Measurements from ENCODE around the gene MTX3. TPM values are rescaled to one million over a fixed set of nuclear protein-coding genes. Genes with fewer than 3 reads are reported as not detected.

Gene MTX3
- polyA plus RNA-seq, 3 donors = 0.43 to 2.4 (median 0.68) TPM

DNA sequence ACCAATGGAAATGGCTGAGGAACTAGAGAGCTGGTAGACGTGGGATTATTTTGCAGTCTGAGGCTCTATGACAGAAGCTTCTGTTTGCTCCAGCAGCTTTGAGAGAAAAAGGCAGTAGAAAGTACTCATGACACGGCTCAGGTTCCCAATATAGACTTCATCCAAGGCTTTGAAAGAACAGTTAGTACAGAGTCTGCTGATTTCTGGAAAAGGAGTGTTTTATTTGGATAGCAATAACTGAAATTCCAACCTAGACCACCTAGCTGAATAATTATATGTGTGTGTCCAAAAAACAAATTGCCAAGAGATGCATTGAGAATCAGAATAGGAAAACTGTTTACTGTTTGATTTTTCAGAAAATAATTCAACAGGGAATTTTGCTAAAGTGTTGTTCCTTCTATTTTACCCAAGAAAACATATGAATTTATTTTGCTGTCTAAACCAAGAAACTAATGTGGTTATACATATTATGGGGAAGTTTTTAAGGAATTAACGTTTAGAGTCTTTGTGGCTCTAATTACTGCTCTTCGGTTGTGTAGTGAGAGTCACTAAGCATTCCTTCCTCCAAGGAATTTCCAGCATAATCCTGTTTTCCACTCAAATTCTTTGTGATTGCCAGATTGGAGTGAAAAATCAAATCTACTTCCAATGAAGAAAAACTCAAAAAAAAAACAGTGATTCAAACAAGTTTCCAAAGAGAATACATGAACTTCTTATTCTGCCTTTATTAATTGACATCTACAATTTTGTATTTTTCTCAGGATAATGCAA lies 18.1 kb upstream of the MTX3 start:
- no peaks in the 10 kb centered on the region for H3K27me3 ChIP-seq (ENCODE audit: control insufficient read depth in 2 of 2, insufficient read depth in 2 of 2, low read length in 2 of 2)
- Mint-ChIP-seq H3K4me1 (no peaks in the 10 kb centered on the region), H3K36me3 (no peaks in the 10 kb centered on the region), H3K27me3 (ENCODE audit: low read depth in 3 of 3) (no peaks in the 10 kb centered on the region), H3K9me3 (peaks cover 0 to 2% (median 1%) of the 10 kb centered on the region in 7 donors), H3K27ac (no peak overlapping the region), H3K4me3 (no peak overlapping the region)
- no peaks in the 10 kb centered on the region for H3K9me3 ChIP-seq (replicated peaks in 1 of 2; ENCODE audit: control insufficient read depth in 1 of 2, insufficient read depth in 1 of 2, low read length in 2 of 2)
- WGBS (ENCODE audit: insufficient coverage) = 100% methylated on average over 1 of the region's 4 CpGs
- no peaks in the 10 kb centered on the region for H3K4me1 ChIP-seq (ENCODE audit: control insufficient read depth in 1 of 2, insufficient read depth in 2 of 2, low read length in 2 of 2)
- no peaks in the 10 kb centered on the region for H4K20me1 ChIP-seq (ENCODE audit: insufficient read depth, low read length)
- no peak overlapping the region for H3K27ac ChIP-seq (ENCODE audit: low read depth in 1 of 2, low read length in 2 of 2)
- no peak for DNase-seq
- H3K4me2 ChIP-seq (replicated peaks; ENCODE audit: extremely low read depth, low read length, poor library complexity, severe bottlenecking) = no peak overlapping the region
- no peaks in the 10 kb centered on the region for H3K36me3 ChIP-seq (replicated peaks in 1 of 2; ENCODE audit: control insufficient read depth in 1 of 2, insufficient read depth in 2 of 2, low read length in 2 of 2)
- no peaks in the 10 kb centered on the region for H3K79me2 ChIP-seq (ENCODE audit: insufficient read depth, low read length)
- no peak for TF ChIP-seq CTCF (IDR thresholded peaks at IDR 0.05)
- no peak overlapping the region for H3K4me3 ChIP-seq (replicated peaks in 1 of 3; ENCODE audit: low read depth in 2 of 3, low read length in 3 of 3)
- intact Hi-C loops (cut with micrococcal nuclease) = no loop called here
- H3K9ac ChIP-seq (ENCODE audit: insufficient read depth, low read length, poor library complexity, severe bottlenecking) = no peak overlapping the region
- H2AFZ ChIP-seq (ENCODE audit: insufficient read depth, low read depth, low read length, poor library complexity, severe bottlenecking) = no peak overlapping the region

GRCh38 chr5:80002677-80003076 lies 11.6 kb upstream of the MTX3 start:
- intact Hi-C loops (cut with micrococcal nuclease) = no loop called here
- Mint-ChIP-seq H3K4me1 (no peaks in the 10 kb centered on the region), H3K4me3 (no peak overlapping the region), H3K36me3 (no peaks in the 10 kb centered on the region), H3K9me3 (peaks cover 0 to 1% (median 0%) of the 10 kb centered on the region in 7 donors), H3K27ac (no peak overlapping the region), H3K27me3 (ENCODE audit: low read depth in 3 of 3) (peaks cover 1 to 5% (median 3%) of the 10 kb centered on the region in 3 donors)
- no peaks in the 10 kb centered on the region for H4K20me1 ChIP-seq (ENCODE audit: insufficient read depth, low read length)
- no peak overlapping the region for H3K9ac ChIP-seq (ENCODE audit: insufficient read depth, low read length, poor library complexity, severe bottlenecking)
- H2AFZ ChIP-seq (ENCODE audit: insufficient read depth, low read depth, low read length, poor library complexity, severe bottlenecking) = no peak overlapping the region
- H3K36me3 ChIP-seq (replicated peaks in 1 of 2; ENCODE audit: control insufficient read depth in 1 of 2, insufficient read depth in 2 of 2, low read length in 2 of 2) = no peaks in the 10 kb centered on the region
- H3K4me2 ChIP-seq (replicated peaks; ENCODE audit: extremely low read depth, low read length, poor library complexity, severe bottlenecking) = no peak overlapping the region
- no peak overlapping the region for H3K27ac ChIP-seq (ENCODE audit: low read depth in 1 of 2, low read length in 2 of 2)
- H3K9me3 ChIP-seq (replicated peaks in 1 of 2; ENCODE audit: control insufficient read depth in 1 of 2, insufficient read depth in 1 of 2, low read length in 2 of 2) = no peaks in the 10 kb centered on the region
- no peaks in the 10 kb centered on the region for H3K27me3 ChIP-seq (ENCODE audit: control insufficient read depth in 2 of 2, insufficient read depth in 2 of 2, low read length in 2 of 2)
- no peak for DNase-seq
- H3K79me2 ChIP-seq (ENCODE audit: insufficient read depth, low read length) = no peaks in the 10 kb centered on the region
- no peak for TF ChIP-seq CTCF (IDR thresholded peaks at IDR 0.05)
- no peak overlapping the region for H3K4me3 ChIP-seq (replicated peaks in 1 of 3; ENCODE audit: low read depth in 2 of 3, low read length in 3 of 3)
- H3K4me1 ChIP-seq (ENCODE audit: control insufficient read depth in 1 of 2, insufficient read depth in 2 of 2, low read length in 2 of 2) = no peaks in the 10 kb centered on the region
- no CpG with 5 or more reads among the region's 1 CpG for WGBS (ENCODE audit: insufficient coverage)
